Esophagus squamous epithelium (tissue), 5 donors: ENCODE measurements around the gene STARD9. TPM values are rescaled to one million over a fixed set of nuclear protein-coding genes. Genes with fewer than 3 reads are reported as not detected.
A peak's percentile ranks its signal among the peaks of the same experiment; 100 is the strongest.

Experiments
- DNase-seq: peaks from one replicate; lab custom pipeline; 2025; lab: John Stamatoyannopoulos, UW
- H3K27ac ChIP-seq, 4 donors: fragments of 200-600 bp; sonication (generic); one replicate each; pipeline ENCODE4 v1.5.1; 2016 to 2019; ENCODE audit warnings: mild to moderate bottlenecking in 1 of 4
- H3K27me3 ChIP-seq, 4 donors: fragments of 200-600 bp; sonication (generic); 1 replicate in 3 of 4; 2 replicates in 1 of 4; pipeline versions ENCODE4 v1.5.1 to v1.6.0; 2017 to 2021; ENCODE audit warnings: antibody characterized with exemption in 1 of 4
- H3K36me3 ChIP-seq, 3 donors: fragments of 200-600 bp; sonication (generic); one replicate each; pipeline ENCODE4 v1.5.1; 2016 to 2019
- H3K4me1 ChIP-seq, 3 donors: fragments of 200-600 bp; sonication (generic); one replicate each; pipeline ENCODE4 v1.5.1; 2017 to 2019
- H3K4me3 ChIP-seq, 4 donors: fragments of 200-600 bp; sonication (generic); 1 replicate in 3 of 4; 2 replicates in 1 of 4; pipeline ENCODE4 v1.5.1; 2016 to 2019; ENCODE audit warnings: mild to moderate bottlenecking in 2 of 4, moderate library complexity in 1 of 4
- H3K9me3 ChIP-seq, 3 donors: fragments of 200-600 bp; sonication (generic); one replicate each; pipeline ENCODE4 v1.5.1; 2016 to 2019
- POLR2A ChIP-seq, 4 donors: fragments of 450-650 bp; IDR thresholded peaks; one replicate each; pipeline ENCODE4 v1.6.1; 2017; ENCODE audit warnings: antibody characterized with exemption in 4 of 4, mild to moderate bottlenecking in 4 of 4, moderate library complexity in 3 of 4
- WGBS, 2 donors: methylation state at CpG; one replicate each; pipeline ENCODE4 v1.1.5; 2018; 5-methylcytosine and 5-hydroxymethylcytosine counted together
- intact Hi-C: fragments of 100-400 bp; cut with DNase I; formaldehyde crosslinking; loops from one replicate; pipeline ENCODE4 v1.15.0; 2022
- total RNA-seq, 4 donors: library from RNA; depleted of rRNA; stranded (reverse); fragments of >200 nt; gene quantifications; one replicate each; pipeline ENCODE4 v1.1.0, GENCODE V29; 2016
- TF ChIP-seq, protein P1 (sequence below), 6 experiments: fragments of 450-650 bp in 4 of 6; fragments of 200-600 bp in 2 of 6; sonication (generic) in 2 of 6; IDR thresholded peaks; one replicate each; pipeline ENCODE4 v1.5.1; 2016 to 2019; ENCODE audit warnings: antibody characterized with exemption in 6 of 6, mild to moderate bottlenecking in 4 of 6, moderate library complexity in 4 of 6
- donor health status: DM: yes; HTN: yes; CAD: no.

STARD9 gene
- total RNA-seq, 4 donors from 2014 or later = 1.4 to 14.5 (median 2.3) TPM

GRCh38 chr15:42608752-42609488, 33.5 kb downstream of the STARD9 start:
- 55 to 71% methylated on average over 7 of the region's 7 CpGs for WGBS, 2 donors
- H3K9me3 ChIP-seq = no peaks in the 10 kb centered on the region
- peaks cover 0 to 50% (median 26%) of the 10 kb centered on the region in 3 donors for H3K4me1 ChIP-seq
- DNase-seq = no peak
- no peak overlapping the region for H3K4me3 ChIP-seq
- no peaks in the 10 kb centered on the region for H3K27me3 ChIP-seq
- H3K36me3 ChIP-seq = no peaks in the 10 kb centered on the region
- H3K27ac ChIP-seq = peak overlapping the region in 2 of 4 donors; percentile 13 to 52
- no peak for TF ChIP-seq POLR2A (IDR thresholded peaks at IDR 0.05)
- TF ChIP-seq, protein P1, sequence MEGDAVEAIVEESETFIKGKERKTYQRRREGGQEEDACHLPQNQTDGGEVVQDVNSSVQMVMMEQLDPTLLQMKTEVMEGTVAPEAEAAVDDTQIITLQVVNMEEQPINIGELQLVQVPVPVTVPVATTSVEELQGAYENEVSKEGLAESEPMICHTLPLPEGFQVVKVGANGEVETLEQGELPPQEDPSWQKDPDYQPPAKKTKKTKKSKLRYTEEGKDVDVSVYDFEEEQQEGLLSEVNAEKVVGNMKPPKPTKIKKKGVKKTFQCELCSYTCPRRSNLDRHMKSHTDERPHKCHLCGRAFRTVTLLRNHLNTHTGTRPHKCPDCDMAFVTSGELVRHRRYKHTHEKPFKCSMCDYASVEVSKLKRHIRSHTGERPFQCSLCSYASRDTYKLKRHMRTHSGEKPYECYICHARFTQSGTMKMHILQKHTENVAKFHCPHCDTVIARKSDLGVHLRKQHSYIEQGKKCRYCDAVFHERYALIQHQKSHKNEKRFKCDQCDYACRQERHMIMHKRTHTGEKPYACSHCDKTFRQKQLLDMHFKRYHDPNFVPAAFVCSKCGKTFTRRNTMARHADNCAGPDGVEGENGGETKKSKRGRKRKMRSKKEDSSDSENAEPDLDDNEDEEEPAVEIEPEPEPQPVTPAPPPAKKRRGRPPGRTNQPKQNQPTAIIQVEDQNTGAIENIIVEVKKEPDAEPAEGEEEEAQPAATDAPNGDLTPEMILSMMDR (IDR thresholded peaks at IDR 0.05) = no peak
- intact Hi-C loops = no loop called here

DNA sequence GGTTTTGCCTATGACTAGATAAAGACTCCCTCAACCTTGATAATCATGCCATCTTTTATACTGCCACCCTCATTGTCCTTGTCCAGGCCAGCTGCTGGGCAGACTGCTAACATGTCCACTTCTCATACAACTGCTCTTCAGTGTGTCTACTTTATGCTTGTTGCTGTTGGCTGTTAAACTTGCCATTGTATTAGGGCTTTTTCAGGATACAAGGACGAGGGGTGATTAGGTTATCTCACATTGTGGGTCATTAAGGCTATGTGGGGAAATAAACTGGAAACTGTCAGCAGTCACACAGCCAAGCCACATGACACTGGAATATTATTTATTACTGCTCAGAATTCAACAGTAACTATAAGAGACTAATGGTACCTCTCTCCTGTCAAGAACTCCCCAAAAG, 36.1 kb downstream of the STARD9 start:
- Histone ChIP-seq H3K9me3 (no peaks in the 10 kb centered on the region), H3K36me3 (no peaks in the 10 kb centered on the region), H3K27ac (no peak overlapping the region), H3K4me3 (no peak overlapping the region), H3K4me1 (peaks cover 0 to 26% (median 11%) of the 10 kb centered on the region in 3 donors), H3K27me3 (no peaks in the 10 kb centered on the region)
- TF ChIP-seq, protein P1 (IDR thresholded peaks at IDR 0.05) = no peak
- no peak for TF ChIP-seq POLR2A (IDR thresholded peaks at IDR 0.05)
- no peak for DNase-seq
- intact Hi-C loops = no loop called here
- WGBS, 2 donors = 88% methylated on average over 1 of the region's 1 CpG; no CpG with 5 or more reads in 1 of the 2 donors

DNA sequence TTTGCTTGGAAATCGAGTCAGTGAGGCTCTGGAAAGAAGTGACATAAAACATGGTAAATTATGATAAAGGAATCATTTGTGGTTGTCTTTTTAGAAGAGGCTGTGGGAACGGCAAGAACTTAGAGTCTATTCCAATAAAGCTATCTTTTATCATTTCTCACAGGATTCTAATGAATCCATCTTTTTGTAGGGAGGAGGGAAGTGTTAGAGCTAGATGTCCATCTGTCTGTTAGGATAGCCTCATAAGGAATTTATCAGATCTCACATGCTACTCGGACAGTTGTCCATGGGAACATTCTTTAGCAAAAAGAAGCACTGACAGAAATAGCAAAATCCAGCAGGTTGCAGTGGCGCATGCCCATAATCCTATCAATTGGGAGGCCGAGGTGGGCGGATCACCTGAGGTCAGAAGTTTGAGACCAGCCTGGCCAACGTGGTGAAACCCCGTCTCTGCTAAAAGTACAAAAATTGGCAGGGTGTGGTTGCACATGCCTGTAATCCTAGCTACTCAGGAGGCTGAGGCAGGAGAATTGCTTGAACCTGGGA, 37.0 kb downstream of the STARD9 start:
- Histone ChIP-seq H3K4me3 (no peak overlapping the region), H3K4me1 (peaks cover 0 to 22% (median 11%) of the 10 kb centered on the region in 3 donors), H3K27ac (no peak overlapping the region), H3K27me3 (no peaks in the 10 kb centered on the region), H3K9me3 (no peaks in the 10 kb centered on the region), H3K36me3 (no peaks in the 10 kb centered on the region)
- no peak for DNase-seq
- WGBS, 2 donors = 82 to 87% methylated on average over 2 to 8 of the region's 8 CpGs
- TF ChIP-seq POLR2A (IDR thresholded peaks at IDR 0.05) = no peak
- TF ChIP-seq, protein P1 (IDR thresholded peaks at IDR 0.05) = no peak
- intact Hi-C loops = no loop called here

GRCh38 chr15:42616107-42616506, 40.7 kb downstream of the STARD9 start:
- DNase-seq = no peak
- Histone ChIP-seq H3K4me3 (no peak overlapping the region), H3K27ac (peak overlapping the region in 1 of 4 donors; percentile 0), H3K27me3 (no peaks in the 10 kb centered on the region), H3K9me3 (no peaks in the 10 kb centered on the region), H3K4me1 (no peaks in the 10 kb centered on the region), H3K36me3 (no peaks in the 10 kb centered on the region)
- TF ChIP-seq, protein P1 (IDR thresholded peaks at IDR 0.05) = no peak
- TF ChIP-seq POLR2A (IDR thresholded peaks at IDR 0.05) = no peak
- intact Hi-C loops = no loop called here
- WGBS, 2 donors = 41 to 45% methylated on average over 2 of the region's 2 CpGs

- no peaks in the 10 kb centered on the region for H3K27me3 ChIP-seq
- intact Hi-C loops = no loop called here
- no peaks in the 10 kb centered on the region for H3K4me1 ChIP-seq
- H3K9me3 ChIP-seq = no peaks in the 10 kb centered on the region
- H3K27ac ChIP-seq = no peak overlapping the region
- TF ChIP-seq, protein P1 (IDR thresholded peaks at IDR 0.05) = no peak
- TF ChIP-seq POLR2A (IDR thresholded peaks at IDR 0.05) = no peak
- no peak for DNase-seq
- no peak overlapping the region for H3K4me3 ChIP-seq
- no peaks in the 10 kb centered on the region for H3K36me3 ChIP-seq
- 82% methylated on average over 3 to 4 of the region's 4 CpGs for WGBS, 2 donors
Observed at GRCh38 chr15:42619656-42620371, 44.4 kb downstream of the STARD9 start.
